Endothelial cell of umbilical vein (primary cell): ENCODE measurements around the gene CARD9. TPM values are rescaled to one million over a fixed set of nuclear protein-coding genes. Genes with fewer than 3 reads are reported as not detected.

Experiments used
- BruUV-seq: library from RNA; stranded (reverse); fragments of 400-500 nt; replicated peaks from 2 replicates; lab custom pipeline; 2021; lab: Mats Ljungman, UMichigan
- CTCF ChIA-PET: fragments of 300-600, 350-600 bp; sonication (Branson Sonifier 250); formaldehyde crosslinking; loops from one replicate; lab custom pipeline; 2021; ENCODE audit warnings: antibody characterized with exemption, inconsistent platforms; lab: Charles Lee
- POLR2A ChIA-PET: fragments of 300-600, 350-600 bp; sonication (Branson Sonifier 250); formaldehyde crosslinking; loops from one replicate; lab custom pipeline; 2021; ENCODE audit warnings: antibody characterized with exemption, inconsistent platforms; lab: Charles Lee
- DNase-seq: peaks from one replicate; pipeline ENCODE4 v3.0.0-alpha.2; 2011; ENCODE audit warnings: low read depth, low spot score
- FAIRE-seq: peaks from 2 replicates; lab custom pipeline; 2011; peaks lifted over from hg19 to GRCh38; lab: Jason Lieb, UNC
- H2AFZ ChIP-seq: 2 replicates; pipeline ENCODE4 v1.6.0; 2012; ENCODE audit warnings: low read depth, low read length, control low read depth, inconsistent platforms
- H3K27ac ChIP-seq: 2 replicates; pipeline ENCODE4 v1.5.1; 2011; ENCODE audit warnings: low read depth, mild to moderate bottlenecking, control low read depth, low read length, moderate library complexity; ENCODE audit not compliant: insufficient read depth
- H3K27me3 ChIP-seq, 2 experiments: 2 replicates each; pipeline versions ENCODE4 v1.6.0 to v1.6.1; 2011; ENCODE audit warnings: low read length in 2 of 2, mixed read lengths in 1 of 2; ENCODE audit not compliant: control insufficient read depth in 2 of 2, insufficient read depth in 2 of 2
- H3K36me3 ChIP-seq, 2 experiments: 2 replicates in 1 of 2; 3 replicates in 1 of 2; pipeline ENCODE4 v1.5.1; 2011; ENCODE audit warnings: low read length in 2 of 2, mild to moderate bottlenecking in 1 of 2, moderate library complexity in 1 of 2; ENCODE audit not compliant: control insufficient read depth in 2 of 2, insufficient read depth in 2 of 2; ENCODE audit errors: extremely low read depth in 1 of 2
- H3K4me1 ChIP-seq: 3 replicates; pipeline ENCODE4 v1.5.1; 2011; ENCODE audit warnings: mild to moderate bottlenecking, low read length; ENCODE audit not compliant: control insufficient read depth, insufficient read depth; ENCODE audit errors: extremely low read depth
- H3K4me2 ChIP-seq: 2 replicates; pipeline ENCODE4 v1.6.1; 2011; ENCODE audit warnings: low read length, control low read depth, mixed read lengths; ENCODE audit not compliant: insufficient read depth
- H3K4me3 ChIP-seq, 3 experiments: fragments of 200-600 bp in 1 of 3; sonication (generic), shearing (Covaris generic) in 1 of 3; replicated peaks in 1 of 3; 2 replicates each; pipeline ENCODE4 v1.5.1; 2011 to 2016; ENCODE audit warnings: control low read depth in 3 of 3, low read length in 3 of 3, mild to moderate bottlenecking in 2 of 3, inconsistent platforms in 1 of 3, low read depth in 1 of 3, moderate library complexity in 1 of 3; ENCODE audit not compliant: insufficient read depth in 1 of 3
- H3K79me2 ChIP-seq: 2 replicates; pipeline ENCODE4 v1.6.0; 2012; ENCODE audit warnings: low read length, inconsistent platforms; ENCODE audit not compliant: control insufficient read depth, insufficient read depth
- H3K9ac ChIP-seq: replicated peaks from 2 replicates; pipeline ENCODE3; 2011; ENCODE audit warnings: low read length, control low read depth; ENCODE audit not compliant: insufficient read depth; ENCODE audit errors: extremely low read depth
- H3K9me1 ChIP-seq: replicated peaks from 3 replicates; pipeline ENCODE4 v1.6.0; 2011; ENCODE audit warnings: mild to moderate bottlenecking, low read length; ENCODE audit not compliant: control insufficient read depth, insufficient read depth; ENCODE audit errors: extremely low read depth
- H3K9me3 ChIP-seq: replicated peaks from 2 replicates; pipeline ENCODE4 v1.5.1; 2012; ENCODE audit warnings: low read length, inconsistent platforms; ENCODE audit not compliant: control insufficient read depth, insufficient read depth
- H4K20me1 ChIP-seq: replicated peaks from 2 replicates; pipeline ENCODE3; 2011; ENCODE audit warnings: mild to moderate bottlenecking, low read length; ENCODE audit not compliant: control insufficient read depth, insufficient read depth; ENCODE audit errors: extremely low read depth
- EZH2 ChIP-seq: IDR thresholded peaks from 2 replicates; pipeline ENCODE4 v1.6.1; 2012; ENCODE audit warnings: borderline replicate concordance, low read depth, mild to moderate bottlenecking, moderate library complexity, low read length, inconsistent platforms; ENCODE audit not compliant: severe bottlenecking
- FOS ChIP-seq: IDR thresholded peaks from 2 replicates; pipeline ENCODE4 v1.6.1; 2011; ENCODE audit warnings: mild to moderate bottlenecking, low read length, moderate library complexity, borderline replicate concordance; ENCODE audit not compliant: insufficient read depth
- GATA2 ChIP-seq: IDR thresholded peaks from 2 replicates; pipeline ENCODE4 v1.7.0; 2011; ENCODE audit warnings: low read depth, mild to moderate bottlenecking, moderate library complexity, mixed read lengths, low read length; ENCODE audit not compliant: insufficient read length, insufficient read depth
- JUN ChIP-seq: IDR thresholded peaks from 2 replicates; pipeline ENCODE4 v1.6.1; 2011; ENCODE audit warnings: borderline replicate concordance, low read depth; ENCODE audit not compliant: insufficient read length, insufficient read depth
- POLR2AphosphoS5 ChIP-seq: IDR thresholded peaks from 2 replicates; pipeline ENCODE4 v1.6.1; 2012; ENCODE audit warnings: low read depth, mild to moderate bottlenecking, control low read depth, low read length, moderate library complexity; ENCODE audit not compliant: insufficient read depth
- dilution Hi-C: fragments of 300-500 bp; cut with MboI; formaldehyde crosslinking; loops from one replicate; pipeline ENCODE4 v1.15.0; 2019; ENCODE audit warnings: low sequenced_read_pairs; ENCODE audit not compliant: extremely low pct_ligation_motif_present
- intact Hi-C: fragments of 100-400 bp; cut with micrococcal nuclease; formaldehyde crosslinking; loops from one replicate; pipeline ENCODE4 v1.10.0; 2022
- polyA plus RNA-seq, 4 experiments: library from polyadenylated mRNA; depleted of rRNA in 3 of 4; stranded (reverse) in 3 of 4; unstranded in 1 of 4; fragments of >200 nt; gene quantifications; 2 replicates each; pipeline versions ENCODE4 v1.2.1 to v1.2.3, GENCODE V29; 2011 to 2012; ENCODE audit warnings: missing spikeins in 1 of 4
- total RNA-seq: library from RNA; stranded (reverse); gene quantifications from 2 replicates; pipeline ENCODE4 v1.2.3, GENCODE V29; 2021
- TF ChIP-seq, protein P1 (sequence below), 2 donors: IDR thresholded peaks; 1 replicate in 1 of 2; 2 replicates in 1 of 2; pipeline ENCODE4 v1.5.1; 2011; ENCODE audit warnings: low read length in 2 of 2, mild to moderate bottlenecking in 2 of 2, moderate library complexity in 2 of 2, control low read depth in 1 of 2, inconsistent platforms in 1 of 2, low read depth in 1 of 2; ENCODE audit not compliant: insufficient read depth in 1 of 2; ENCODE audit errors: extremely low read depth in 1 of 2
- TF ChIP-seq, protein P2 (sequence below): IDR thresholded peaks from 2 replicates; pipeline ENCODE4 v1.6.1; 2011; ENCODE audit not compliant: insufficient read depth, insufficient read length

The CARD9 gene
- total and polyA plus RNA-seq, 2 donors (not counting 3 experiments of a cell fraction or from before 2014, with no cell fraction given), result 0.22 to 0.71 TPM

DNA sequence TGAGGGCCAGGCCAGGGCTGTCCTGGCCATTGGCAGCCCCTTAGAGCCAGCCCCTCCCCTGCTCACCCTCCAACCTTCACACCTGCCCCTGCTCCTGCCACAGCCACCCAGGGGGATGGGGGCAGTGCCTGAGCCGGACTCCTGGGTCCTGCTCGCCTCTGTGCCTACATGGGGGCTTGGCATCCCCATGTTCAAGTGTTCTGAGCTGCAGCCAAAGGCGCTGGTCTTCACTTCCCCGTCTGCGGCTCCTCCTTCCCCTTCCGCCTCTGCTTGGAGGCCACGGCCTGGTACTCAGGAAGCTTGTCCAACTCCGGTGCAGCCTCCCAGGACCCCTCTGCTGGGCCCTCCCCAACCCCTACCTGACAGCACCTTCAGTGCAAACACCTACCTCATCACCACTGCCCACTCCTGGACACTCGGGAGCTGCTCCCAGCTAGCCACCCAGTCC is 7.7 kb downstream of the CARD9 start:
- H3K4me1 ChIP-seq, result peaks cover 7% of the 10 kb centered on the region
- H2AFZ ChIP-seq, result no peak overlapping the region
- H3K27me3 ChIP-seq, result no peaks in the 10 kb centered on the region
- CTCF ChIA-PET, result interaction anchor here (0.6 to 1.1 kb wide), 2 partner anchors 26 to 28 kb away, joined by 3 read pairs; no protein-coding TSS in a partner anchor
- no peak overlapping the region for H3K9ac ChIP-seq
- no peaks in the 10 kb centered on the region for H3K9me1 ChIP-seq
- BruUV-seq, result no TSS peak
- H4K20me1 ChIP-seq, result no peaks in the 10 kb centered on the region
- intact Hi-C loops (no loop called here), dilution Hi-C loops (no loop called here)
- TF ChIP-seq FOS, result no peak
- no peak for TF ChIP-seq GATA2
- TF ChIP-seq JUN, result no peak
- TF ChIP-seq, protein P1, sequence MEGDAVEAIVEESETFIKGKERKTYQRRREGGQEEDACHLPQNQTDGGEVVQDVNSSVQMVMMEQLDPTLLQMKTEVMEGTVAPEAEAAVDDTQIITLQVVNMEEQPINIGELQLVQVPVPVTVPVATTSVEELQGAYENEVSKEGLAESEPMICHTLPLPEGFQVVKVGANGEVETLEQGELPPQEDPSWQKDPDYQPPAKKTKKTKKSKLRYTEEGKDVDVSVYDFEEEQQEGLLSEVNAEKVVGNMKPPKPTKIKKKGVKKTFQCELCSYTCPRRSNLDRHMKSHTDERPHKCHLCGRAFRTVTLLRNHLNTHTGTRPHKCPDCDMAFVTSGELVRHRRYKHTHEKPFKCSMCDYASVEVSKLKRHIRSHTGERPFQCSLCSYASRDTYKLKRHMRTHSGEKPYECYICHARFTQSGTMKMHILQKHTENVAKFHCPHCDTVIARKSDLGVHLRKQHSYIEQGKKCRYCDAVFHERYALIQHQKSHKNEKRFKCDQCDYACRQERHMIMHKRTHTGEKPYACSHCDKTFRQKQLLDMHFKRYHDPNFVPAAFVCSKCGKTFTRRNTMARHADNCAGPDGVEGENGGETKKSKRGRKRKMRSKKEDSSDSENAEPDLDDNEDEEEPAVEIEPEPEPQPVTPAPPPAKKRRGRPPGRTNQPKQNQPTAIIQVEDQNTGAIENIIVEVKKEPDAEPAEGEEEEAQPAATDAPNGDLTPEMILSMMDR (IDR thresholded peaks at IDR 0.05; ENCODE audit: extremely low read depth in 1 of 2, insufficient read depth in 1 of 2, low read depth in 1 of 2, low read length in 2 of 2), result no peak
- no peak for TF ChIP-seq EZH2
- TF ChIP-seq, protein P2, sequence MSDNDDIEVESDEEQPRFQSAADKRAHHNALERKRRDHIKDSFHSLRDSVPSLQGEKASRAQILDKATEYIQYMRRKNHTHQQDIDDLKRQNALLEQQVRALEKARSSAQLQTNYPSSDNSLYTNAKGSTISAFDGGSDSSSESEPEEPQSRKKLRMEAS, result no peak
- no peak for TF ChIP-seq POLR2AphosphoS5
- no peak overlapping the region for H3K27ac ChIP-seq
- FAIRE-seq (no peak), DNase-seq (no peak)
- H3K4me3 ChIP-seq, result no peak overlapping the region
- no peak overlapping the region for H3K4me2 ChIP-seq
- no peaks in the 10 kb centered on the region for H3K36me3 ChIP-seq
- H3K9me3 ChIP-seq, result no peaks in the 10 kb centered on the region
- POLR2A ChIA-PET, result no interaction called here
- H3K79me2 ChIP-seq, result peaks cover 3% of the 10 kb centered on the region
